HEK293 (cell line): ENCODE results near the gene CXCL12.

Source experiments
- CTCF ChIA-PET: fragments of 350-600 bp; formaldehyde crosslinking; extraction: SDS; loops from one replicate; lab custom pipeline; 2021; ENCODE audit warnings: antibody characterized with exemption; lab: Yijun Ruan, JAX
- POLR2A ChIA-PET: fragments of 300-600 bp; formaldehyde crosslinking; extraction: SDS; loops from one replicate; lab custom pipeline; 2020; ENCODE audit warnings: antibody characterized with exemption, inconsistent platforms; lab: Yijun Ruan, JAX
- H3K27ac ChIP-seq: fragments of 200-500 bp; sonication (Bioruptor generic); 2 replicates; pipeline ENCODE4 v1.5.1; 2014; ENCODE audit warnings: low read depth, low read length, control low read depth, inconsistent platforms; ENCODE audit errors: extremely low read depth
- H3K36me3 ChIP-seq, 2 experiments: fragments of 200-500 bp in 1 of 2; sonication (Bioruptor generic) in 1 of 2; 1 replicate in 1 of 2; 2 replicates in 1 of 2; pipeline ENCODE4 v1.5.1; 2014 to 2017; ENCODE audit warnings: inconsistent platforms in 2 of 2, low read length in 2 of 2; ENCODE audit not compliant: control insufficient read depth in 2 of 2, insufficient read depth in 1 of 2
- H3K4me1 ChIP-seq: fragments of 200-500 bp; sonication (Bioruptor generic); 2 replicates; pipeline ENCODE4 v1.5.1; 2014; ENCODE audit warnings: mild to moderate bottlenecking, low read length, inconsistent platforms; ENCODE audit not compliant: control insufficient read depth, insufficient read depth
- H3K4me3 ChIP-seq: 2 replicates; pipeline ENCODE4 v1.5.1; 2011; ENCODE audit warnings: low read depth, mild to moderate bottlenecking, control low read depth, low read length, moderate library complexity
- H3K9me3 ChIP-seq: fragments of 200-500 bp; sonication (Bioruptor generic); 2 replicates; pipeline ENCODE4 v1.5.1; 2014; ENCODE audit warnings: low read depth, low read length, inconsistent platforms; ENCODE audit not compliant: control insufficient read depth, insufficient read depth
- HOXA7 ChIP-seq: sonication (generic); formaldehyde crosslinking; IDR thresholded peaks from 2 replicates; pipeline ENCODE4 v1.8.1; 2022; ENCODE audit warnings: missing genetic modification reagents, borderline replicate concordance
- KLF7 ChIP-seq: fragments of 450-650 bp; formaldehyde crosslinking; IDR thresholded peaks from 2 replicates; pipeline ENCODE4 v1.5.1; 2016; ENCODE audit warnings: missing biosample characterization, missing genetic modification characterization, borderline replicate concordance
- YY1 ChIP-seq: fragments of 450-650 bp; formaldehyde crosslinking; IDR thresholded peaks from 2 replicates; pipeline ENCODE4 v1.5.1; 2018; ENCODE audit warnings: missing biosample characterization, missing genetic modification characterization
- ZBTB1 ChIP-seq: fragments of 450-650 bp; formaldehyde crosslinking; IDR thresholded peaks from 2 replicates; pipeline ENCODE4 v1.5.1; 2016; ENCODE audit warnings: missing biosample characterization, missing genetic modification characterization
- ZEB2 ChIP-seq: fragments of 450-650 bp; formaldehyde crosslinking; IDR thresholded peaks from 2 replicates; pipeline ENCODE4 v1.5.1; 2016; ENCODE audit warnings: missing biosample characterization, missing genetic modification characterization
- ZNF138 ChIP-seq: fragments of 450-650 bp; formaldehyde crosslinking; IDR thresholded peaks from 2 replicates; pipeline ENCODE4 v1.5.1; 2016; ENCODE audit warnings: missing biosample characterization, missing genetic modification characterization, borderline replicate concordance
- ZNF148 ChIP-seq: fragments of 450-650 bp; formaldehyde crosslinking; IDR thresholded peaks from 2 replicates; pipeline ENCODE4 v1.5.0; 2017; ENCODE audit warnings: missing biosample characterization, missing genetic modification characterization, borderline replicate concordance
- ZNF19 ChIP-seq: fragments of 450-650 bp; formaldehyde crosslinking; IDR thresholded peaks from 2 replicates; pipeline ENCODE4; 2016; ENCODE audit warnings: missing biosample characterization, missing genetic modification characterization, low read depth
- ZNF248 ChIP-seq: fragments of 450-650 bp; formaldehyde crosslinking; IDR thresholded peaks from 2 replicates; pipeline ENCODE4 v1.5.1; 2017; ENCODE audit warnings: missing biosample characterization, missing genetic modification characterization
- ZNF280D ChIP-seq: fragments of 450-650 bp; formaldehyde crosslinking; IDR thresholded peaks from 2 replicates; pipeline ENCODE4 v1.5.1; 2016; ENCODE audit warnings: missing biosample characterization, missing genetic modification characterization
- ZNF335 ChIP-seq: fragments of 450-650 bp; formaldehyde crosslinking; conservative IDR thresholded peaks from 2 replicates; pipeline ENCODE4 v1.5.1; 2016; ENCODE audit warnings: missing biosample characterization, missing genetic modification characterization
- ZNF354C ChIP-seq: fragments of 450-650 bp; formaldehyde crosslinking; IDR thresholded peaks from 2 replicates; pipeline ENCODE4 v1.5.1; 2016; ENCODE audit warnings: missing biosample characterization, missing genetic modification characterization, low read depth, borderline replicate concordance
- ZNF362 ChIP-seq: fragments of 450-650 bp; formaldehyde crosslinking; IDR thresholded peaks from 2 replicates; pipeline ENCODE4 v1.5.1; 2016; ENCODE audit warnings: missing biosample characterization, missing genetic modification characterization
- ZNF48 ChIP-seq: fragments of 450-650 bp; formaldehyde crosslinking; IDR thresholded peaks from 2 replicates; pipeline ENCODE4 v1.5.1; 2016; ENCODE audit warnings: missing biosample characterization, missing genetic modification characterization
- ZNF488 ChIP-seq: fragments of 450-650 bp; formaldehyde crosslinking; IDR thresholded peaks from 2 replicates; pipeline ENCODE4 v1.5.1; 2016; ENCODE audit warnings: missing biosample characterization, missing genetic modification characterization
- ZNF621 ChIP-seq: fragments of 450-650 bp; formaldehyde crosslinking; IDR thresholded peaks from 2 replicates; pipeline ENCODE4 v1.5.1; 2017; ENCODE audit warnings: missing biosample characterization, missing genetic modification characterization
- ZNF639 ChIP-seq: fragments of 450-650 bp; formaldehyde crosslinking; IDR thresholded peaks from 2 replicates; pipeline ENCODE4 v1.5.1; 2016; ENCODE audit warnings: missing biosample characterization, missing genetic modification characterization
- ZNF707 ChIP-seq: fragments of 450-650 bp; formaldehyde crosslinking; IDR thresholded peaks from 2 replicates; pipeline ENCODE4 v1.5.1; 2016; ENCODE audit warnings: missing biosample characterization, missing genetic modification characterization
- ZNF792 ChIP-seq: fragments of 450-650 bp; formaldehyde crosslinking; IDR thresholded peaks from 2 replicates; pipeline ENCODE4 v1.5.1; 2016; ENCODE audit warnings: missing biosample characterization, missing genetic modification characterization
- ZNF837 ChIP-seq: fragments of 450-650 bp; formaldehyde crosslinking; IDR thresholded peaks from 2 replicates; pipeline ENCODE4 v1.5.1; 2016; ENCODE audit warnings: missing biosample characterization, missing genetic modification characterization

Gene CXCL12

GRCh38 chr10:44374155-44374554 is 10.7 kb downstream of the CXCL12 start:
- no peak overlapping the region for H3K4me3 ChIP-seq
- CTCF ChIA-PET = interaction anchor here (0.6 to 1.6 kb wide), 2 partner anchors 13 to 683 kb away, joined by 3 read pairs; no protein-coding TSS in a partner anchor
- POLR2A ChIA-PET = no interaction called here
- peaks cover 7% of the 10 kb centered on the region; the same call in 1 of the 2 replicates for H3K4me1 ChIP-seq
- TF ChIP-seq ZNF621 (tag by site-specific recombination) (no peak), ZNF148 (tag by site-specific recombination) (no peak), HOXA7 (CRISPR knock-in tag) (no peak)
- no peak overlapping the region for H3K27ac ChIP-seq
- H3K36me3 ChIP-seq = no peaks in the 10 kb centered on the region
- H3K9me3 ChIP-seq = no peaks in the 10 kb centered on the region

GRCh38 chr10:44373341-44373995 is 11.4 kb downstream of the CXCL12 start:
- TF ChIP-seq ZNF488 (tag by site-specific recombination) (no peak), ZBTB1 (tag by site-specific recombination) (no peak), ZNF19 (tag by site-specific recombination) (no peak), ZNF792 (no peak), ZNF248 (tag by site-specific recombination) (no peak), ZNF335 (no peak), ZNF837 (tag by site-specific recombination) (no peak), KLF7 (tag by site-specific recombination) (no peak), ZNF639 (tag by site-specific recombination) (no peak), ZNF280D (tag by site-specific recombination) (no peak), ZEB2 (no peak), ZNF48 (no peak), ZNF707 (tag by site-specific recombination) (no peak), ZNF362 (tag by site-specific recombination) (no peak), ZNF138 (tag by site-specific recombination) (no peak), ZNF354C (tag by site-specific recombination) (no peak), YY1 (tag by site-specific recombination) (no peak)
- POLR2A ChIA-PET = no interaction called here
- Histone ChIP-seq H3K27ac (no peak overlapping the region), H3K4me3 (no peak overlapping the region), H3K4me1 (peaks cover 7% of the 10 kb centered on the region; the same call in 1 of the 2 replicates), H3K9me3 (no peaks in the 10 kb centered on the region), H3K36me3 (no peaks in the 10 kb centered on the region)
- CTCF ChIA-PET = interaction anchor here (0.6 to 1.6 kb wide), 2 partner anchors 13 to 682 kb away, joined by 3 read pairs; no protein-coding TSS in a partner anchor
